Spleen (tissue), 11 donors: ENCODE results near the gene PLD4. TPM values are rescaled to one million over a fixed set of nuclear protein-coding genes. Genes with fewer than 3 reads are reported as not detected.

Experiments used
- DNase-seq: peaks from one replicate; pipeline ENCODE4 v3.0.0-alpha.2; 2020
- H3K27ac ChIP-seq, 8 donors: fragments of 200-600 bp; sonication (generic) in 7 of 8; 1 replicate in 4 of 8; 2 replicates in 4 of 8; pipeline versions ENCODE4 v1.5.0 to v1.8.0; 2016 to 2021; ENCODE audit warnings: inconsistent platforms in 4 of 8, mild to moderate bottlenecking in 4 of 8, moderate library complexity in 1 of 8
- H3K27me3 ChIP-seq, 7 donors: fragments of 200-600 bp; sonication (generic) in 6 of 7; replicated peaks in 1 of 7; 1 replicate in 4 of 7; 2 replicates in 3 of 7; pipeline versions ENCODE4 v1.5.0 to v1.8.0; 2016 to 2021; ENCODE audit warnings: inconsistent platforms in 3 of 7, mild to moderate bottlenecking in 1 of 7
- H3K36me3 ChIP-seq, 6 donors: fragments of 200-600 bp; sonication (generic) in 5 of 6; 1 replicate in 4 of 6; 2 replicates in 2 of 6; pipeline versions ENCODE4 v1.5.0 to v1.8.0; 2016 to 2021; ENCODE audit warnings: inconsistent platforms in 2 of 6
- H3K4me1 ChIP-seq, 6 donors: fragments of 200-600 bp; sonication (generic) in 5 of 6; 1 replicate in 3 of 6; 2 replicates in 3 of 6; pipeline versions ENCODE4 v1.5.0 to v1.8.0; 2016 to 2021; ENCODE audit warnings: inconsistent platforms in 3 of 6
- H3K4me3 ChIP-seq, 8 donors: fragments of 200-600 bp; sonication (generic) in 7 of 8; 1 replicate in 4 of 8; 2 replicates in 4 of 8; pipeline versions ENCODE4 v1.5.0 to v1.8.0; 2016 to 2021; ENCODE audit warnings: inconsistent platforms in 4 of 8, mild to moderate bottlenecking in 4 of 8, moderate library complexity in 2 of 8
- H3K9me3 ChIP-seq, 8 donors: fragments of 200-600 bp; sonication (generic) in 7 of 8; 1 replicate in 4 of 8; 2 replicates in 4 of 8; pipeline versions ENCODE4 v1.5.0 to v1.8.0; 2016 to 2021; ENCODE audit warnings: inconsistent platforms in 4 of 8
- POLR2A ChIP-seq, 3 donors: fragments of 450-650 bp; IDR thresholded peaks; one replicate each; pipeline ENCODE4 v1.5.1; 2017; ENCODE audit warnings: antibody characterized with exemption in 3 of 3, mild to moderate bottlenecking in 1 of 3
- POLR2AphosphoS5 ChIP-seq, 3 donors: sonication (generic); formaldehyde crosslinking; IDR thresholded peaks; one replicate each; pipeline ENCODE4 v1.5.1; 2017; ENCODE audit warnings: antibody characterized with exemption in 3 of 3
- WGBS, 5 donors: extraction: QIAGEN DNeasy Blood & Tissue Kit in 3 of 5; methylation state at CpG; one replicate each; pipeline versions ENCODE4 v1.1.5 to v1.1.7; 2013 to 2018; 5-methylcytosine and 5-hydroxymethylcytosine counted together
- intact Hi-C: fragments of 100-400 bp; cut with DNase I; formaldehyde crosslinking; loops from one replicate; pipeline ENCODE4 v1.15.0; 2023; ENCODE audit warnings: low total_unique reads
- polyA plus RNA-seq, 3 donors: library from polyadenylated mRNA; stranded (reverse); fragments of 200-250 nt; gene quantifications; one replicate each; pipeline ENCODE4 v1.2.1, GENCODE V29; 2013
- total RNA-seq, 7 donors: library from RNA; depleted of rRNA in 3 of 7; stranded (reverse); fragments of >200 nt in 3 of 7; fragmentation: NEBNext Ultra II Directional in 4 of 7; extraction: Animal tissue kit (Norgen Biotek cat#: 25700) in 4 of 7; gene quantifications; one replicate each; pipeline versions ENCODE4 v1.1.0 to v1.2.1, GENCODE V29; 2016 to 2021
- TF ChIP-seq, protein P1 (sequence below), 11 experiments: fragments of 200-600 bp in 7 of 11; fragments of 450-650 bp in 4 of 11; sonication (generic) in 4 of 11; IDR thresholded peaks in 8 of 11; conservative IDR thresholded peaks in 3 of 11; 1 replicate in 7 of 11; 2 replicates in 4 of 11; pipeline versions ENCODE4 v1.4.0 to v1.8.0; 2016 to 2021; ENCODE audit warnings: antibody characterized with exemption in 11 of 11, inconsistent platforms in 4 of 11, mild to moderate bottlenecking in 1 of 11
- donor health status: healthy with polysubstance abuse.
- donor health status: DM: no; HTN: no; CAD: no; lungs with moderate emphysema.
- donor health status: DM: no; HTN: no; CAD: no.
- donor health status: Bipolar disorder and iron deficiency.
- donor health status: healthy.
- donor health status: DM: no; HTN: no; CAD: no.
- donor health status: DM: yes; HTN: yes; CAD: no.

The PLD4 gene
- total and polyA plus RNA-seq, 10 donors = 5.4 to 31.3 (median 22.9) TPM

DNA sequence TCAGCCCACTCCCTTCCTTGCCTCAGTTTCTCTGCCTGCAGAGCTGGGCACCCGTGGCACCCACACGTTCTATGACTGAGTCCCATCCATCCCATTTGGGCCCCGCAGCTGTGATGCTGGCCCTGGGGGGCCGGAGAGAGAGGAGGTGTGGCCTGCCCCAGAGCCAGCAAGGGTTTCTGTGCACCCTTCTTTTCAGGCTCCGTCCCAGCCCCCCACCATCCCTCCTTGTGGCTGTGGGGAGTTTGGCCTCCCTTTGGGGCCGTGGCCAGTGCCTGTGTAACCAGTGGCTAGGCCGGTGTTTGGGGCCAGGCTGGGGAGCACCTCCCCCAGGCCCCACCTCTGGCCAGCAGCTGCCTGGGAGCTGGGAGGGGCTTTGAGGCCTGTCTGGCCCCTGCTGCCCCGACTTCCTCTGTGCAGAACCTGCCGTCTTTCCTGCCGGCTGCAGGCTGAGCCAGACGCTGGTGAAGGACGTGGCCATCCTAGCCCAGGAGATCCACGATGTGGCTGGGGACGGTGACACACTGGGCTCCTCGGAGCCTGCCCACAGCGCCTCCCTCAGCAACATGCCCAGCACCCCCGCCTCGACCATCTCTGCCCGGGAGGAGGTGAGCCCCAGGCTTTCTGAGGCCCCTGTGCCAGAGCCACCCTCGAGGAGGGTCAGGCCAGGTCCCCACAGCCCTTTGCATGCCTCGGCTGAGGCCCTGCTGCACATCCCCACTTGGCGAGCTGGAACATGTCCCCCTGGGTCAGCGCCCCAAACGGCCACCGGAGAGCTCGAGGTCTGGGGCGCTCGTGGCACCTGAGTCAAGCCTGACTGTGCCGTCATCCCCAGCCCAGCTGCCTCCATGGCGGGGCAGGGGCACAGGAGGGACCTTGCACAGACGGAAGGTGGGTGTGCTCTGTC, 31.9 kb upstream of the PLD4 start:
- H3K9me3 ChIP-seq = no peaks in the 10 kb centered on the region
- peaks cover 0 to 6% (median 0%) of the 10 kb centered on the region in 6 donors for H3K36me3 ChIP-seq
- H3K27ac ChIP-seq = no peak overlapping the region
- intact Hi-C loops = no loop called here
- DNase-seq = peak; percentile 63
- H3K4me1 ChIP-seq = peaks cover 0 to 31% (median 8%) of the 10 kb centered on the region in 6 donors
- TF ChIP-seq, protein P1, sequence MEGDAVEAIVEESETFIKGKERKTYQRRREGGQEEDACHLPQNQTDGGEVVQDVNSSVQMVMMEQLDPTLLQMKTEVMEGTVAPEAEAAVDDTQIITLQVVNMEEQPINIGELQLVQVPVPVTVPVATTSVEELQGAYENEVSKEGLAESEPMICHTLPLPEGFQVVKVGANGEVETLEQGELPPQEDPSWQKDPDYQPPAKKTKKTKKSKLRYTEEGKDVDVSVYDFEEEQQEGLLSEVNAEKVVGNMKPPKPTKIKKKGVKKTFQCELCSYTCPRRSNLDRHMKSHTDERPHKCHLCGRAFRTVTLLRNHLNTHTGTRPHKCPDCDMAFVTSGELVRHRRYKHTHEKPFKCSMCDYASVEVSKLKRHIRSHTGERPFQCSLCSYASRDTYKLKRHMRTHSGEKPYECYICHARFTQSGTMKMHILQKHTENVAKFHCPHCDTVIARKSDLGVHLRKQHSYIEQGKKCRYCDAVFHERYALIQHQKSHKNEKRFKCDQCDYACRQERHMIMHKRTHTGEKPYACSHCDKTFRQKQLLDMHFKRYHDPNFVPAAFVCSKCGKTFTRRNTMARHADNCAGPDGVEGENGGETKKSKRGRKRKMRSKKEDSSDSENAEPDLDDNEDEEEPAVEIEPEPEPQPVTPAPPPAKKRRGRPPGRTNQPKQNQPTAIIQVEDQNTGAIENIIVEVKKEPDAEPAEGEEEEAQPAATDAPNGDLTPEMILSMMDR (IDR thresholded peaks at IDR 0.05 in 8 of 11, conservative IDR thresholded peaks at IDR 0.05 in 3 of 11) = no peak
- no peak for TF ChIP-seq POLR2A (IDR thresholded peaks at IDR 0.05)
- TF ChIP-seq POLR2AphosphoS5 (IDR thresholded peaks at IDR 0.05) = no peak
- no peak overlapping the region for H3K4me3 ChIP-seq
- 64 to 71% (median 68%) methylated on average over 19 to 31 of the region's 31 CpGs for WGBS, 5 donors
- H3K27me3 ChIP-seq = peaks cover 0 to 6% (median 0%) of the 10 kb centered on the region in 7 donors

DNA sequence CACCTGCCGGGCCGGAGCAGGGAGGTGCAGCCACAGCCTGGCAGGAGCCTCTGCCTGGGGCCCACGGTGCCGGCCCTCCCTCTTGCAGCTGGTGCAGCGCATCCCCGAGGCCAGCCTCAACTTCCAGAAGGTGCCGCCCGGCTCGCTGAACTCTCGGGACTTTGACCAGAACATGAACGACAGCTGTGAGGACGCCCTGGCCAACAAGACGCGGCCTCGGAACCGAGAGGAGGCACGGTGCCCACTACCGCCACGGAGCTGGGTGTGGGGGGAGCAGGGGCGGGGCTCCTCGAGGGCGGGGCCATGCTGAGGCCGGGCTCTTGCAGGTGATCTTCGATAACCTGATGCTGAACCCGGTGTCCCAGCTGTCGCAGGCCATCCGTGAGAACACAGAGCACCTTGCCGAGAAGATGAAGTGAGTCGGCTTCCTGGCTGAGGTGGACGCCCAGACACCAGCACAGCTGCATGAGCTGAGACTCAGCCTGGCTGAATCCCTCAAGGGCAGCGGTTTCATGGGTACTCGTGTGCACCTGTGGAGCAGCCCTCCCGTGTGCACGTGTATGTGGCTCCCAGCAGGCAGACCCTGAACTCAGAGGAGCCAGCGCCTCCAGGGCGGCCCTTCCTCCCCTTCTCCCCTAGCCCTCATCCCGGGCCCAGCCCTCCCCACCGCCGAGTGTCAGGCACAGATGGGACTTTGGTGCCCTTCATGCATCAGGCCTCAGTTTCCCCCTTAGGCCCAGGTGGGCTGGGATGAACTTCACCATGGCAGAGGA, 31.1 kb upstream of the PLD4 start:
- H3K4me3 ChIP-seq = no peak overlapping the region
- 81 to 88% (median 83%) methylated on average over 33 to 39 of the region's 39 CpGs for WGBS, 5 donors
- H3K9me3 ChIP-seq = no peaks in the 10 kb centered on the region
- no peaks in the 10 kb centered on the region for H3K36me3 ChIP-seq
- H3K27ac ChIP-seq = no peak overlapping the region
- peak; percentile 71 for DNase-seq
- intact Hi-C loops = no loop called here
- H3K4me1 ChIP-seq = peaks cover 0 to 31% (median 8%) of the 10 kb centered on the region in 6 donors
- peaks cover 0 to 11% (median 0%) of the 10 kb centered on the region in 7 donors for H3K27me3 ChIP-seq
- TF ChIP-seq POLR2A (IDR thresholded peaks at IDR 0.05) = no peak
- TF ChIP-seq, protein P1 (IDR thresholded peaks at IDR 0.05 in 8 of 11, conservative IDR thresholded peaks at IDR 0.05 in 3 of 11) = no peak
- no peak for TF ChIP-seq POLR2AphosphoS5 (IDR thresholded peaks at IDR 0.05)

DNA sequence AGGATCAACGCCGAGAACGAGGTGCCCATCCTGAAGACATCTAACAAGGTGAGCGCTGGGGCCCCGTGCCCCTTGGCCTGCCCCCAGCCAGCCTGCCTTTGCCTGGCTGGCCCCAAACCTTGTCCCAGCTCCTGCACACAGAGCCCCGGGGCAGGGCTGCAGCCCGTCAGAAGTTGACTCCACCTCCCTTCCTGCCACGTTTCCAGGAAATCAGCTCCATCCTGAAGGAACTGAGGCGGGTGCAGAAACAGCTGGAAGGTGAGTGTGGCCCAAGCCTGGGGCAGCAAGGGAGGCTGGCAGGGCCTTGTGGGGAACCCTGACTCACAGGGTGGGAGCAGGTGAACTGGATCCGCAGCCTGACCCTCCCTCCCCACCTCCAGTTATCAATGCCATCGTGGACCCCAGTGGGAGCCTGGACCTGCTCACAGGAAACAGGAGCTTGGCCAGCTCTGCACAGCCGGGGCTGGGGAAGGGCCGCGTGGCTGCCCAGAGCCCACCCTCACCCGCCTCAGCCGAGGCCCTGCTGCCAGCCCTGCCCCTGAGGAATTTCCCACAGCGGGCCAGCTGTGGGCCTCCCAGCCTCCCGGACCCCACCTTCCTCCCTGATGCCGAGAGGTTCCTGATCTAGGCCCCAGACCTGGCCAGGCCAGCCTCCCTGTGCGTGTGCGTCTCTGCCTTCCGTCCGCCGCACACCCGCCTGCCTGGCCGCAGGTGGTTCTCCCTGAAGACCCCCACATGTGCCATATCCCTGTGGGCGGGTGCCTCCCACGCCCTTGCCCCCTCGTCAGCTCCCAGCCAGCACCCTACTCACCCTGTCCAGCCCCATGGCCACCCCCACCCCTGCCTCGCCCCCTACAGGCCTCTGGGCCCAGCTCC, 30.1 kb upstream of the PLD4 start:
- no peaks in the 10 kb centered on the region for H3K9me3 ChIP-seq
- DNase-seq = no peak
- no peak overlapping the region for H3K27ac ChIP-seq
- WGBS, 5 donors = 72 to 83% (median 75%) methylated on average over 22 to 30 of the region's 30 CpGs
- H3K36me3 ChIP-seq = no peaks in the 10 kb centered on the region
- TF ChIP-seq, protein P1 (IDR thresholded peaks at IDR 0.05 in 8 of 11, conservative IDR thresholded peaks at IDR 0.05 in 3 of 11) = no peak
- TF ChIP-seq POLR2A (IDR thresholded peaks at IDR 0.05) = no peak
- TF ChIP-seq POLR2AphosphoS5 (IDR thresholded peaks at IDR 0.05) = no peak
- H3K27me3 ChIP-seq = peaks cover 0 to 11% (median 0%) of the 10 kb centered on the region in 7 donors
- intact Hi-C loops = no loop called here
- H3K4me3 ChIP-seq = no peak overlapping the region
- H3K4me1 ChIP-seq = peaks cover 0 to 31% (median 8%) of the 10 kb centered on the region in 6 donors
